Measurements from ENCODE around the gene BMAL1. TPM values are rescaled to one million over a fixed set of nuclear protein-coding genes. Genes with fewer than 3 reads are reported as not detected.

The BMAL1 gene
- total RNA-seq, 3 donors from 2014 or later (not counting 1 experiment from before 2014, with no cell fraction given) = 142 to 162 (median 145) TPM

DNA sequence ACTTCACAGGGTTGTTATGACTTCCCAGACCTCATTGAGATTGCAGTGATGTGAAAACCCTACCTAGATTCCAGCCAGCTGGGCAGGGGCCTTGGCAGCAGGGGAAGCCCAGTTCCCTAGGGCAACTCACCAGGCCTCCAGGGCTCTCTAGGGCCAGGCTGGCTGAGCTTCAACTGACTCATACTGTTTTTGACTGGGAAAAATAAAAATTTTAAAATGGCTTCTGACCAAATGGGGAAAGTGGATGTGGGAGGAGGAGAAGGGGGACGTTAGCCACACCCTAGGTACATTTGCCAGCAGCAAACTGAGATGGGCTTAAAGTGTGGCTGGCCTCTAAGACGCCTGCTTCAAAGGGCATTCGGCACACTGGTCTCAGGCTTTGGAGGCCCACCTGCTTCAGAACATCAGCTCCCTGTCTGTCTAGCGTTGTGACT is 39.0 kb downstream of the BMAL1 start:
- Histone ChIP-seq H3K36me3 (ENCODE audit: control insufficient read depth, insufficient read depth, low read length) (peaks cover 12% of the 10 kb centered on the region), H3K27me3 (ENCODE audit: control insufficient read depth, insufficient read depth, low read length) (no peaks in the 10 kb centered on the region), H3K4me1 (ENCODE audit: control insufficient read depth, insufficient read depth, low read length) (peaks cover 52% of the 10 kb centered on the region), H3K9me3 (ENCODE audit: control insufficient read depth, insufficient read depth, low read length) (no peaks in the 10 kb centered on the region), H3K27ac (ENCODE audit: low read length) (no peak overlapping the region), H3K4me3 (ENCODE audit: low read length) (no peak overlapping the region)
- TF ChIP-seq, protein P1, sequence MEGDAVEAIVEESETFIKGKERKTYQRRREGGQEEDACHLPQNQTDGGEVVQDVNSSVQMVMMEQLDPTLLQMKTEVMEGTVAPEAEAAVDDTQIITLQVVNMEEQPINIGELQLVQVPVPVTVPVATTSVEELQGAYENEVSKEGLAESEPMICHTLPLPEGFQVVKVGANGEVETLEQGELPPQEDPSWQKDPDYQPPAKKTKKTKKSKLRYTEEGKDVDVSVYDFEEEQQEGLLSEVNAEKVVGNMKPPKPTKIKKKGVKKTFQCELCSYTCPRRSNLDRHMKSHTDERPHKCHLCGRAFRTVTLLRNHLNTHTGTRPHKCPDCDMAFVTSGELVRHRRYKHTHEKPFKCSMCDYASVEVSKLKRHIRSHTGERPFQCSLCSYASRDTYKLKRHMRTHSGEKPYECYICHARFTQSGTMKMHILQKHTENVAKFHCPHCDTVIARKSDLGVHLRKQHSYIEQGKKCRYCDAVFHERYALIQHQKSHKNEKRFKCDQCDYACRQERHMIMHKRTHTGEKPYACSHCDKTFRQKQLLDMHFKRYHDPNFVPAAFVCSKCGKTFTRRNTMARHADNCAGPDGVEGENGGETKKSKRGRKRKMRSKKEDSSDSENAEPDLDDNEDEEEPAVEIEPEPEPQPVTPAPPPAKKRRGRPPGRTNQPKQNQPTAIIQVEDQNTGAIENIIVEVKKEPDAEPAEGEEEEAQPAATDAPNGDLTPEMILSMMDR (IDR thresholded peaks at IDR 0.05) = no peak
- Mint-ChIP-seq H3K27me3 (ENCODE audit: low read depth in 2 of 2) (no peaks in the 10 kb centered on the region), H3K9me3 (no peaks in the 10 kb centered on the region), H3K27ac (peak overlapping the region; percentile 82 to 84), H3K4me1 (peaks cover 42 to 82% of the 10 kb centered on the region in 2 donors), H3K4me3 (peak overlapping the region; percentile 43), H3K36me3 (no peaks in the 10 kb centered on the region)
- intact Hi-C loops (cut with micrococcal nuclease) = loop anchor here (5.0 kb wide), 1 partner anchor 39 kb away; the partner anchor contains the start of gene BMAL1
- WGBS (ENCODE audit: insufficient coverage) = 77% methylated on average over 4 of the region's 4 CpGs
- peak in 1 of 3 donors; percentile 14 for ATAC-seq
- no peak for DNase-seq

- WGBS (ENCODE audit: insufficient coverage) = 92% methylated on average over 4 of the region's 4 CpGs
- H3K27ac Mint-ChIP-seq = peak overlapping the region; percentile 82 to 84
- H3K27me3 Mint-ChIP-seq (ENCODE audit: low read depth in 2 of 2) = no peaks in the 10 kb centered on the region
- peaks cover 51 to 91% of the 10 kb centered on the region in 2 donors for H3K4me1 Mint-ChIP-seq
- Histone ChIP-seq H3K4me3 (ENCODE audit: low read length) (no peak overlapping the region), H3K36me3 (ENCODE audit: control insufficient read depth, insufficient read depth, low read length) (peaks cover 8% of the 10 kb centered on the region), H3K4me1 (ENCODE audit: control insufficient read depth, insufficient read depth, low read length) (peaks cover 52% of the 10 kb centered on the region), H3K9me3 (ENCODE audit: control insufficient read depth, insufficient read depth, low read length) (no peaks in the 10 kb centered on the region), H3K27me3 (ENCODE audit: control insufficient read depth, insufficient read depth, low read length) (no peaks in the 10 kb centered on the region), H3K27ac (ENCODE audit: low read length) (no peak overlapping the region)
- ATAC-seq (no peak), DNase-seq (no peak)
- H3K4me3 Mint-ChIP-seq = peak overlapping the region; percentile 7
- intact Hi-C loops (cut with micrococcal nuclease) = loop anchor here (5.0 kb wide), 1 partner anchor 40 kb away; the partner anchor contains the start of gene BMAL1
- no peaks in the 10 kb centered on the region for H3K36me3 Mint-ChIP-seq
- TF ChIP-seq, protein P1 (IDR thresholded peaks at IDR 0.05) = no peak
- no peaks in the 10 kb centered on the region for H3K9me3 Mint-ChIP-seq
Observed at GRCh38 chr11:13317293-13318080, 39.9 kb downstream of the BMAL1 start.

GRCh38 chr11:13318498-13319295 is 41.1 kb downstream of the BMAL1 start:
- Histone ChIP-seq H3K9me3 (ENCODE audit: control insufficient read depth, insufficient read depth, low read length) (no peaks in the 10 kb centered on the region), H3K27me3 (ENCODE audit: control insufficient read depth, insufficient read depth, low read length) (no peaks in the 10 kb centered on the region), H3K27ac (ENCODE audit: low read length) (peak overlapping the region; percentile 37), H3K4me3 (ENCODE audit: low read length) (no peak overlapping the region), H3K36me3 (ENCODE audit: control insufficient read depth, insufficient read depth, low read length) (peaks cover 8% of the 10 kb centered on the region), H3K4me1 (ENCODE audit: control insufficient read depth, insufficient read depth, low read length) (peaks cover 45% of the 10 kb centered on the region)
- Mint-ChIP-seq H3K4me3 (peak overlapping the region; percentile 78), H3K27ac (peak overlapping the region; percentile 82 to 84), H3K4me1 (peaks cover 62 to 92% of the 10 kb centered on the region in 2 donors), H3K36me3 (no peaks in the 10 kb centered on the region), H3K9me3 (no peaks in the 10 kb centered on the region), H3K27me3 (ENCODE audit: low read depth in 2 of 2) (no peaks in the 10 kb centered on the region)
- ATAC-seq (peak; percentile 82 to 87 (median 83)), DNase-seq (peak in 1 of 2 donors; percentile 37)
- TF ChIP-seq, protein P1 (IDR thresholded peaks at IDR 0.05) = no peak
- 27% methylated on average over 2 of the region's 2 CpGs for WGBS (ENCODE audit: insufficient coverage)
- intact Hi-C loops (cut with micrococcal nuclease) = loop anchor here (5.0 kb wide), 1 partner anchor 41 kb away; the partner anchor contains the start of gene BMAL1

Data from natural killer cell (primary cell).